Muscle layer of colon (tissue), 2 donors: ENCODE measurements around the gene IL12B.
"Not testable (repeated sequence)": the region's sequence is repeated elsewhere in the genome, so short reads cannot be mapped to it uniquely, and the experiment has no call there.

Experiments
- H3K27ac ChIP-seq: one replicate; pipeline ENCODE4 v1.7.0; 2013; ENCODE audit warnings: low read depth, mild to moderate bottlenecking, low read length, moderate library complexity
- H3K27me3 ChIP-seq, 2 donors: one replicate each; pipeline ENCODE4 v1.7.0; 2013; ENCODE audit warnings: low read length in 2 of 2, mild to moderate bottlenecking in 2 of 2; ENCODE audit not compliant: insufficient read depth in 2 of 2, control insufficient read depth in 1 of 2
- H3K36me3 ChIP-seq: one replicate; pipeline ENCODE4 v1.7.0; 2013; ENCODE audit warnings: mild to moderate bottlenecking, low read length; ENCODE audit not compliant: insufficient read depth
- H3K4me1 ChIP-seq: one replicate; pipeline ENCODE4 v1.7.0; 2013; ENCODE audit warnings: mild to moderate bottlenecking, low read length; ENCODE audit not compliant: insufficient read depth
- H3K4me3 ChIP-seq, 2 donors: one replicate each; pipeline ENCODE4 v1.7.0; 2013; ENCODE audit warnings: low read length in 2 of 2, low read depth in 1 of 2, mild to moderate bottlenecking in 1 of 2, moderate library complexity in 1 of 2
- H3K9ac ChIP-seq: one replicate; pipeline ENCODE4 v1.7.0; 2013; ENCODE audit warnings: low read length
- H3K9me3 ChIP-seq: one replicate; pipeline ENCODE4 v1.7.0; 2013; ENCODE audit warnings: mild to moderate bottlenecking, low read length
- donor health status: abdominal sarcoma.
- donor health status: Adenocarcinoma of cecum.

Gene IL12B

GRCh38 chr5:159273923-159274322, 56.4 kb downstream of the IL12B start:
- no peaks in the 10 kb centered on the region for H3K9me3 ChIP-seq
- H3K9ac ChIP-seq: no peak overlapping the region
- no peaks in the 10 kb centered on the region for H3K4me1 ChIP-seq
- H3K36me3 ChIP-seq: peaks cover 7% of the 10 kb centered on the region
- no peak overlapping the region for H3K4me3 ChIP-seq
- H3K27ac ChIP-seq: no peak overlapping the region
- no peaks in the 10 kb centered on the region for H3K27me3 ChIP-seq

GRCh38 chr5:159269723-159270122, 60.6 kb downstream of the IL12B start:
- Histone ChIP-seq H3K27me3 (no peaks in the 10 kb centered on the region), H3K36me3 (no peaks in the 10 kb centered on the region), H3K9me3 (no peaks in the 10 kb centered on the region), H3K4me3 (no peak overlapping the region), H3K27ac (no peak overlapping the region), H3K9ac (no peak overlapping the region), H3K4me1 (peaks cover under 1% of the 10 kb centered on the region)

GRCh38 chr5:159266764-159267163, 63.5 kb downstream of the IL12B start:
- H3K9ac ChIP-seq, H3K27ac ChIP-seq, H3K27me3 ChIP-seq, H3K4me3 ChIP-seq, H3K36me3 ChIP-seq, H3K9me3 ChIP-seq: not testable (repeated sequence)
- H3K4me1 ChIP-seq: peaks cover 18% of the 10 kb centered on the region
